Adrenal gland (tissue), 5 donors: Measurements from ENCODE around the gene CSNK2B.

Experiments used
- CTCF ChIP-seq, 6 experiments: fragments of 450-650 bp in 4 of 6; fragments of 200-600 bp in 2 of 6; sonication (generic) in 1 of 6; IDR thresholded peaks; 1 replicate in 5 of 6; 2 replicates in 1 of 6; pipeline versions ENCODE4 v1.5.1 to v1.8.0; 2016 to 2021; ENCODE audit warnings: antibody characterized with exemption in 6 of 6, mild to moderate bottlenecking in 2 of 6, moderate library complexity in 1 of 6
- POLR2A ChIP-seq, 2 donors: fragments of 450-650 bp; IDR thresholded peaks; one replicate each; pipeline ENCODE4 v1.6.1; 2017; ENCODE audit warnings: antibody characterized with exemption in 2 of 2, mild to moderate bottlenecking in 2 of 2, moderate library complexity in 1 of 2
- donor health status: DM: no; HTN: no; CAD: no.

- TF ChIP-seq CTCF (IDR thresholded peaks at IDR 0.05), result no peak
- no peak for TF ChIP-seq POLR2A (IDR thresholded peaks at IDR 0.05)
These were observed 36.5 kb downstream of the CSNK2B start for GRCh38 chr6:31702405-31702818.
